GM19035 (cell line): ENCODE data around the gene PERM1.
"Not testable (repeated sequence)": the region's sequence is repeated elsewhere in the genome, so short reads cannot be mapped to it uniquely, and the experiment has no call there.

Experiments
- ATAC-seq: cut with Tn5 transposase; IDR thresholded peaks from one replicate; pipeline ENCODE4 v1.9.1; 2021; ENCODE audit not compliant: unreplicated experiment

Gene PERM1

DNA sequence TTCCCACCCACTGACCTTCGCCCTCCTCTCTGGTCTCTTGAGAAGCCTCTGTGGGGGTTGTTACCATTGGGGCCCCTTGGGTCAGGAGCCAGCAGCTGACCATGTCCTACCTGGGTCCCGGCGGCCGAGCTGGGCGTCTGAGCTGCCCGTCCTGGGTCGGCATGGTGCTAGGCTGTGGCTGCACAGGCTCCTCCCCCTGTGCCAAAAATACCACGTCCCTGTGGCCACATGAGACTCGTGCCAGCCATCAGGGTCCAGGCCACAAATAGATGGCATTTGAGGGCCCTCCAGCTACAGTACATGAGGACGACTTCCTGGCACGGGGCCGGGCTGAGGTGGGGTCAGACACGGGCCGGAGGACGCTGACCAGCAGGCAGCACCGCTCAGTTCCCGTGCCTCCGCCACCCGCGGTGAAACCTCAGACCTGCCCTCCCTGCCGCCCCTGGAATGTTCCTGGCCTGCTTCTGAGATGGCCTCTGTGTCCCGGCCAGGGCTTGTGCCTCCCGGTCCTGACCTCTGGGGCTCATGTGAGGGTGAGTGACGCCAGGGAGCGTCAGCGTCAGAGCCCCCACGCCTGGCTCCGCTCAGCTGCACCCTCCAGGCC is at the start of gene PERM1:
TSS of gene PERM1 (minus strand) at position 139 of the 604 bp plus-strand sequence. CDS start 1,064 bp downstream, outside the sequence.
- ATAC-seq, result no peak

- not testable (repeated sequence) for ATAC-seq
Measured at GRCh38 chr1:1030867-1031658, 49.2 kb upstream of the PERM1 start.

DNA sequence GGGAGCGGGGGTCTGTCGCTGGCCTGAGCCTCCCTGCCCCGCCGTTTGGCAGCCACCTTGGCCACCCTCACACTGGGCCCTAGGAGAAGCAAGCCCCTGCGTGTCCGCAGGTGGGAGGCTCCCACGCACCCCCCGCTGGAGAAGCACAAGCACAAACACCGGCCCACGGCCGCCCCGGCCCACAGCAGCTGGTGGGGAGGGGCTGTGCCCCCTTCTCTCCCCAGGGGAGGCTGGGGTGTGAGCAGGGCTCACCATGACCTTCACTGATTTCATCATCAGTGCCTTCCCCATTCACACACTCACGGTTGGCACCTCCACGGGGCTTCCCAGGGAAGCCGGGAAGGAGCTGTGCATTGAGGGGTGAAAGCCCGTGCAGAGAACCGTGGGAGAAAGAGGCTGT is 45.9 kb upstream of the PERM1 start:
- ATAC-seq, result no peak

GRCh38 chr1:1026599-1027413 is 44.9 kb upstream of the PERM1 start:
- ATAC-seq, result no peak

- ATAC-seq, result no peak
Measured at GRCh38 chr1:1025730-1026129, 43.8 kb upstream of the PERM1 start.

GRCh38 chr1:1024771-1025699 is 43.1 kb upstream of the PERM1 start:
- ATAC-seq, result no peak

DNA sequence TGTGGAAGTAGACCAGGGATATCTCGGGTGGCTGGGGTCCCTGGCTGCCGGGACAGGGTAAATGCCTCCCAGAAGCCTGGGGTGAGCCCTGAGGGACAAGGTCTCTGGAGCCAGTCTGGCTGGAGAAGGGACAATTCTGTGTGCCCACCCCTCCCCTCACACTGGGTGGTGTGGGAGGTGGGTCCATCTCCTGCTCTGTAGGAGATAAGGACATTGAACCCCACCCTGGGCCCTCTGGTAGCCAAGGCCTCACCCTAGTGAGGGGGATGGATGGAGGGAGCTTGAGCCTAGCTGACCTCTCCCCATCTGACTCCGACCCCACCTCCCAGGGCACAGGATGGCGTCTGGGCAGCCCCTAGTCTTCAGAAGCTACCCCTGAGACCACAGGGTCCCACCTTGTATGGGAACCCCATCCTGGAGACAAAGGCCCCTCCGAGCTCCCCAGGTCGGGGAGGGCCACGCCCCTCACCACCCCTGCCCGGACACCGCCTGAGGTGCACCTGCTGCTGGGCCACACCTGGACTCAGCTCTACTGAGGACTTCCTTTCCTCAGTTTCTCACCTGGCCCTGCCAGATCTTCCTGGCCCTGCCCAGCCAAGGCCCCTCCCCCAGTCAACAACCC is 42.4 kb upstream of the PERM1 start:
- no peak for ATAC-seq

GRCh38 chr1:1023700-1024099 is 41.8 kb upstream of the PERM1 start:
- ATAC-seq, result no peak

GRCh38 chr1:1022302-1023009 is 40.6 kb upstream of the PERM1 start:
- ATAC-seq, result no peak

GRCh38 chr1:1021920-1022259 is 40.0 kb upstream of the PERM1 start:
- ATAC-seq, result no peak

GRCh38 chr1:1021010-1021919 is 39.4 kb upstream of the PERM1 start:
- ATAC-seq, result no peak

GRCh38 chr1:1020415-1021009 is 38.6 kb upstream of the PERM1 start:
- peak; percentile 24 for ATAC-seq

- ATAC-seq, result peak; percentile 33
Measured at GRCh38 chr1:1020000-1020404, 38.1 kb upstream of the PERM1 start, which contains the start of gene AGRN. TSS of gene AGRN (plus strand) at chr1:1020120. CDS start at chr1:1020173, 53 bp downstream.

DNA sequence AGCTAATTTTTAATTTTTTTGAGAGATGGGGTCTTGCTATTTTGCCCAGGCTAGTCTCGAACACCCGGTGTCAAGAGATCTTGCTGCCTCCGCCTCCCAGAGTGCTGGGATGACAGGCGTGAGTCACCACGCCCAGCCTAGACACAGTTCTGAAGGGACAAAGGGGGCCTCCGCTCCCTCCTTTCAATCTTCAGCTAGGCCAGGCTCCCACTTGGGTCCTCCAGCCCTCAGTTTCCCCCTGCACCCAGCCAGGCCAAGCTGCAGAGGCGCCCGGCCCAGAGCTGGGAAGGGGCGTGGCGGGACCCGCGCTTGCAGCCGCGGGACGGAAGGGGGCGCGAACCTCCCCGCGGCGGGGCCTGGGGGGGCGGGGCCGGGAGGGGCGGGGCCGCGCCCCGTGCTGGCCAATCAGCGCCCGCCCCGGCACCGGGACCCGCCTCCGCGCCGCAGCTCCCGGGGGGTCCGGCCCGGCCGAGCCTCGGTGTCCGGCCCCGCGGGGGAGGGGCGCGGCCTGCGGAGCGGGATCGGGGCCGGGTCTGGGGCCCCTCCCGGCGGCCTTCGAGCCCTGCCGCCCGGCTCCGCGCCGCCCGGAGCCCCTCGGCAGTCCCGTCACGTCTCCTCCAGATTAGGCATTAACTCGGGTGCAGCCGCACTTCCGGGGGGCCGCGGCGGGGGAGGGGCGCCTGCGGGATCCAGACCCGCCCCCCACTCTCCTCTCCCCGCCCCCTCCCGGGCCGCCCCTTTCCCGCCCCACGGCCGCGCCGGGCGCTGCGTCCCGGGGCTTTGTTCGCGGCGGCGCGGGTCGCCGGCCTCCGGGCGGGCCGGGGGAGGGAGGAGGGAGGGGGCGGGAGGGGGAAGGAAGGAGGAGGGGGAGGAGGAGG is 37.5 kb upstream of the PERM1 start:
- peak; percentile 75 for ATAC-seq

GRCh38 chr1:1018321-1018685 is 36.4 kb upstream of the PERM1 start:
- not testable (repeated sequence) for ATAC-seq

- not testable (repeated sequence) for ATAC-seq
Measured at GRCh38 chr1:1017397-1018320, 35.8 kb upstream of the PERM1 start.
